Transverse colon (tissue), 4 donors: ENCODE data around the gene PTN.

Experiments
- EP300 ChIP-seq: sonication (generic); formaldehyde crosslinking; IDR thresholded peaks from one replicate; pipeline ENCODE4 v1.6.1; 2017; ENCODE audit warnings: antibody characterized with exemption, low read depth
- POLR2A ChIP-seq: fragments of 450-650 bp; IDR thresholded peaks from one replicate; pipeline ENCODE4 v1.6.1; 2016; ENCODE audit warnings: antibody characterized with exemption, mild to moderate bottlenecking, moderate library complexity
- POLR2AphosphoS5 ChIP-seq, 3 donors: sonication (generic); formaldehyde crosslinking; IDR thresholded peaks; one replicate each; pipeline ENCODE4 v1.6.1; 2016; ENCODE audit warnings: antibody characterized with exemption in 3 of 3
- TF ChIP-seq, protein P1 (sequence below), 5 experiments: fragments of 200-600 bp in 3 of 5; fragments of 450-650 bp in 2 of 5; sonication (generic) in 3 of 5; IDR thresholded peaks; 1 replicate in 2 of 5; 2 replicates in 3 of 5; pipeline ENCODE4 v1.5.1; 2016 to 2017; ENCODE audit warnings: antibody characterized with exemption in 5 of 5, inconsistent platforms in 3 of 5, mild to moderate bottlenecking in 2 of 5, moderate library complexity in 1 of 5

DNA sequence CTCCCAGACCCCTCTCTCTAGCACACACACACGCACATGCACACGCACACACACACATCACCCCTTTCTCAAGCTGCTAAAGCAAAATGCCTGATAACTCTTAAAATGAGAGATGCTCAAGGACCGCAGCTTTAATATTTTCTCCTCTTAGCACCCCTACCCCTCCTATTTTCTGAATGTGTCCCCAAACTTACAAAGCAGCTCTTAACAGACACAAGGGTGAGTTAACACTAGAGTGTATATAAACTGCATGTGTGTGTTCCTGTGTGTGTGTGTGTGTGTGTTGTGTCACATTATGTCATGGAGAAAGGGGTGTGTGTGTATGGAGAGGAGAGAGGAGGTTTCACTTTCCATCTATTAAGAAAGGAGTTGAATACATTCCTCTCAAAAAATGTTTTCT is 1.3 kb downstream of the PTN start:
- TF ChIP-seq, protein P1, sequence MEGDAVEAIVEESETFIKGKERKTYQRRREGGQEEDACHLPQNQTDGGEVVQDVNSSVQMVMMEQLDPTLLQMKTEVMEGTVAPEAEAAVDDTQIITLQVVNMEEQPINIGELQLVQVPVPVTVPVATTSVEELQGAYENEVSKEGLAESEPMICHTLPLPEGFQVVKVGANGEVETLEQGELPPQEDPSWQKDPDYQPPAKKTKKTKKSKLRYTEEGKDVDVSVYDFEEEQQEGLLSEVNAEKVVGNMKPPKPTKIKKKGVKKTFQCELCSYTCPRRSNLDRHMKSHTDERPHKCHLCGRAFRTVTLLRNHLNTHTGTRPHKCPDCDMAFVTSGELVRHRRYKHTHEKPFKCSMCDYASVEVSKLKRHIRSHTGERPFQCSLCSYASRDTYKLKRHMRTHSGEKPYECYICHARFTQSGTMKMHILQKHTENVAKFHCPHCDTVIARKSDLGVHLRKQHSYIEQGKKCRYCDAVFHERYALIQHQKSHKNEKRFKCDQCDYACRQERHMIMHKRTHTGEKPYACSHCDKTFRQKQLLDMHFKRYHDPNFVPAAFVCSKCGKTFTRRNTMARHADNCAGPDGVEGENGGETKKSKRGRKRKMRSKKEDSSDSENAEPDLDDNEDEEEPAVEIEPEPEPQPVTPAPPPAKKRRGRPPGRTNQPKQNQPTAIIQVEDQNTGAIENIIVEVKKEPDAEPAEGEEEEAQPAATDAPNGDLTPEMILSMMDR (IDR thresholded peaks at IDR 0.05) = no peak
- TF ChIP-seq POLR2A (no peak), POLR2AphosphoS5 (IDR thresholded peaks at IDR 0.05) (no peak), EP300 (no peak)
